ENCODE results near the gene BRICD5.

Gene BRICD5

GRCh38 chr16:2237493-2238149 is 27.0 kb upstream of the BRICD5 start:
- DNase-seq (ENCODE audit: low spot score) = no peak

- no peak for DNase-seq (ENCODE audit: low spot score)
Observed at GRCh38 chr16:2237102-2237482, 26.4 kb upstream of the BRICD5 start.

GRCh38 chr16:2236337-2237101 is 25.9 kb upstream of the BRICD5 start, which contains the start of gene DNASE1L2:
TSS of gene DNASE1L2 (plus strand) at chr16:2236444. CDS start at chr16:2236817, 373 bp downstream.
- no peak for DNase-seq (ENCODE audit: low spot score)

- no peak for DNase-seq (ENCODE audit: low spot score)
Observed at GRCh38 chr16:2235695-2236336, 25.2 kb upstream of the BRICD5 start.

DNA sequence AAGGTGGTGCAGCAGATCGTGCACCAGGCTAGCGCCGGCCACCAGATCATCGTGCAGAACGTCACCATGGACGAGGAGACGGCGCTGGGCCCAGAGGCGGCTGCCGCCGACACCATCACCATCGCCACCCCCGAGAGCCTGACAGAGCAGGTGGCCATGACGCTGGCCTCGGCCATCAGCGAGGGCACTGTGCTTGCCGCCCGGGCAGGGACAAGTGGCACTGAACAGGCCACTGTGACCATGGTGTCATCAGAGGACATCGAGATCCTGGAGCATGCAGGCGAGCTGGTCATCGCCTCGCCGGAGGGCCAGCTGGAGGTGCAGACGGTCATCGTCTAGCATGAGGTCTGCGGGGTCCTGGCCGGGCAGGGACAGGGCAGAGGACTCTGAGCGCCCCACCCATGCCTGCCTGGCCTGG is 24.6 kb upstream of the BRICD5 start:
- DNase-seq (ENCODE audit: low spot score) = no peak

DNA sequence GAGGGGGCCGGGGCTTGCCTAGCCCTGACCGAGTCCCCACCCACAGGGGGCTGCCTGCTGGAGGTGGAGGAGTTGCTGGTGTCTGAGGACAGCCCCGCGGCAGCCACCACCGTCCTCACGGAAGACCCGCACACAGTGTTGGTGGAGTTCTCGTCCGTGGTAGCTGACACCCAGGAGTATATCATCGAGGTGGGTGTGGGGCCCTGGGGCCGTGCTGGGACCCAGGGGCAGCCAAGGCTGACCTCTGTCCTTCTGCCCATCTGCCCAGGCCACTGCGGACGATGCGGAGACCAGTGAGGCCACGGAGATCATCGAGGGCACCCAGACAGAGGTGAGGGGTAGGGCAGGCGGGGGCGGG is 24.1 kb upstream of the BRICD5 start:
- DNase-seq (ENCODE audit: low spot score) = no peak

- no peak for DNase-seq (ENCODE audit: low spot score)
Observed at GRCh38 chr16:2233872-2234812, 23.5 kb upstream of the BRICD5 start.

GRCh38 chr16:2233046-2233775 is 22.5 kb upstream of the BRICD5 start:
- DNase-seq (ENCODE audit: low spot score) = no peak

DNA sequence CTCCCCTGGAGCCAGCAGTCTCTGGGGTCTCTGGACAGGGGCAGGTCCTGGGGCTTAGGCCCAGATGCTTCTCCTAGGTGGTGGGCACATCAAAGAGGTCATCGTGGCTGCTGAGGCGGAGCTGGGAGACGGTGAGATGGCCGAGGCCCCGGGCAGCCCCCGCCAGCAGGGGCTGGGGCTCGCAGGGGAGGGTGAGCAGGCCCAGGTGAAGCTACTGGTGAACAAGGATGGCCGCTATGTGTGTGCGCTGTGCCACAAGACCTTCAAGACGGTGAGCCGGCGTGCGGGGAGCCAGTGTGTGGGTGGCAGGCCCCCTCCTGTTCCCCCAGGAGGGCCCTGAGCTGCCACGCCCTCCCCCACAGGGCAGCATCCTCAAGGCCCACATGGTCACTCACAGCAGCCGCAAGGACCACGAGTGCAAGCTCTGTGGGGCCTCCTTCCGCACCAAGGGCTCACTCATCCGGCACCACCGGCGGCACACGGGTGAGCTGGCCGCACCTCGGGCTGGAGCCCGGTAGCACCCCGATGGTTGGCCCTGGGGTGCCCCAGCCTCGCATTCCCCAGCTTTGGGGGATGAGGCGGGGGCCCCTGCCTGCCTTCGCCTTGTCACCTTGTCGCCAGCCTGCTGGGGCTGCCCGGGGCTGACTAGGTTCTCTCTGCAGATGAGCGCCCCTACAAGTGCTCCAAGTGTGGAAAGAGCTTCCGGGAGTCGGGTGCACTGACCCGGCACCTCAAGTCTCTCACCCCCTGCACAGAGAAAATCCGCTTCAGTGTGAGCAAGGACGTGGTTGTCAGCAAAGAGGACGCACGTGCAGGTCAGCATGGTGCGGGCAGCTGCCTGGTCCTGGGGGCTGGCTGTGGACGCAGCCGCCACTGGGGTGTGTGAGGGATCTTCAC is 21.7 kb upstream of the BRICD5 start:
- DNase-seq (ENCODE audit: low spot score) = no peak

GRCh38 chr16:2231016-2231931 is 20.6 kb upstream of the BRICD5 start:
- DNase-seq (ENCODE audit: low spot score) = no peak

DNA sequence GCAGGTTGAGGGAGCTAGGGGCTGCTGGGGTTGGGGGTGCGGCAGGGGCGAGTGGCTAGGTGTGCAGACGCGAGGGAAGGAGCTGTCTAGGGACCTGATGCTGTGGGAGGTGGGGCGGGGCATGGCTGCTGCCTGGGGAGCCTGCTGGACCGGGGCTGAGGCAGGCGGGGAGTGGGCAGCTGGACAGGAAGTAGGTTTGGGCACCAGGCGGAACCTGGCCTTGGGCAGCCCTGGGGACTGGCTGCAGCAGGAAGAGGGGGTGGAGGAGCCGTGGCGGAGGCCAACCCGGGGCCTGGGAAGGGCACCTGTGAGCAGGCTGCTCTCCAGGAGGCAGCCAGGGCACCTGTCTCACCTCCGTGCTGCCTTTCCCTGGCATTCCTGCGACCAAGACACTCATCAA is 19.7 kb upstream of the BRICD5 start:
- no peak for DNase-seq (ENCODE audit: low spot score)

DNA sequence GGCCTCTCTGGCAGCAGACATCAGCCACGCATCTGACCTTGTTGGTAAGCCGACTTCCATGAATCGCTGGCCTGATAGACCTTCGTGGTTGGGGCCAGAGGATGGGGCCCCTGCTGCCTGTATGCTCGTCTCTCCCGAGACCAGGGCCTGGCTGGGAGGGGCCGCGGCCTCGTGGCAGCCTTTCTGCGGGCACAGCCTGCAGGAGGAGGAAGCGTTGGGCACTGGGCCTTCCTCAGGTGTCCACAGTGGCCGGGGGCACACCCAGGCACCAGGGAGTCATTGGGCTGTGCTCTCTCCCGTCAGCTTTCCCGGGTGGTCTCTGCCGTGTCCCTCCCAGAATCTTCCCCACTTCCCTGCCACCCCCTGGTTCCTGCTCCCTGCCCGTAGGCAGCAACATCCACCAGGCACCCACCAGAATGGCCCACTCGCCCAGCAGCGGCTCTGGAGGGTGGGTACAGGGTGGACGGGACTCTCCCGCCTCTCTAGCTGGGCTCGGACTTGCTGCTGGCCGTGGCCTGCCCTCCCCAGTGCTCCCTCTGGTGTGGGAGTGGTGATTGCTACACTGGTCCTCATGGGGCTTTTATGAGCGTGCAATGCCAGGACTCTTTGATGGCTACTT is 19.1 kb upstream of the BRICD5 start:
- no peak for DNase-seq (ENCODE audit: low spot score)

GRCh38 chr16:2229091-2229490 is 18.4 kb upstream of the BRICD5 start:
- DNase-seq (ENCODE audit: low spot score) = no peak

- DNase-seq (ENCODE audit: low spot score) = no peak
Observed at GRCh38 chr16:2228161-2228824, 17.6 kb upstream of the BRICD5 start.

DNA sequence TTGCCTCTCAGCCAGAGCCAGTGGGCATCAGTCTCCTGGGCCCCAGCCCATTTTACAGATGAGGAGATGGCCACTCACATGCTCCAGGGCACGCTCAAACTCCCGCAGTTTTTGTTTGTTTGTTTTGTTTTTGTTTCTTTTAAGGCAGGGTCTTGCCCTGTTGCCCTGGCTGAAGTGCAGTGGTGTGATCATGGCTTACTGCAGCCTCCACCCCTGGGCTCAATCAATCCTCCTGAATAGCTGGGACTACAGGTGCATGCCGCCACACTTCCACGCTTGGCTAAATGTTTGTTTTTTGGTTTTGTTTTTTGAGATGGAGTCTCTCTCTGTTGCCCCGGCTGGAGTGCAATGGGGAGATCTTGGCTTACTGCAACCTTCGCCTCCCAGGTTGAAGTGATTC is 16.3 kb upstream of the BRICD5 start:
- DNase-seq (ENCODE audit: low spot score) = no peak

DNA sequence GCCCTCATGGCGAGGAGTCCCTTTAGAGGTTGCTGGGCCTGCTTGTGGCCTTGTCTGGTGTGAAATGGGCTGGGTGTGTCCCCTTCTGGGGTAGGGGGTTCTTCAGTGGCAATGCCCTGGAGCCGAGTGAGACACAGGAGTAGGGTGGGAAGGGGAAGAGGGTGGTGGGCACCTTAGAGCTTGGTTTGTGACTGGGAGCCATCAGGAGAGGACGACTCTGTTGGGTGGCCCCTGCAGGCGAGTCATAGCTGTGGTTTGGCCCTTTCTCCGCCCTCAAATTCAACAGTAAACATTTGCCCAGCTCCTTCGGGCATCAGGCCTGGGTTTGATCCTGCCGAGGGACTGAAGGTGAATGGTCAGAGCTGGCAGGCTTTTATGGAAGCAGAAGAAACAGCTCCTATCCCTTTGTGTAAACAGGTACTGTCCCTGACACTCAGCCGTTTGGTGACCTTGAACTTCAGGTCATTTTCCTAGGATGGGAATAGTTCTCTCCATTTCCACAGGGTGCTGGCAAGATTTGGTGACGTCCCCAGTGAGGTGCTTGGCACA is 15.7 kb upstream of the BRICD5 start:
- peak; percentile 39 for DNase-seq (ENCODE audit: low spot score)

GRCh38 chr16:2223942-2224486 is 13.4 kb upstream of the BRICD5 start:
- DNase-seq (ENCODE audit: low spot score) = peak; percentile 32

Measured in LoVo (cell line).